ENCODE measurements around the gene AOC1.

AOC1 gene

DNA sequence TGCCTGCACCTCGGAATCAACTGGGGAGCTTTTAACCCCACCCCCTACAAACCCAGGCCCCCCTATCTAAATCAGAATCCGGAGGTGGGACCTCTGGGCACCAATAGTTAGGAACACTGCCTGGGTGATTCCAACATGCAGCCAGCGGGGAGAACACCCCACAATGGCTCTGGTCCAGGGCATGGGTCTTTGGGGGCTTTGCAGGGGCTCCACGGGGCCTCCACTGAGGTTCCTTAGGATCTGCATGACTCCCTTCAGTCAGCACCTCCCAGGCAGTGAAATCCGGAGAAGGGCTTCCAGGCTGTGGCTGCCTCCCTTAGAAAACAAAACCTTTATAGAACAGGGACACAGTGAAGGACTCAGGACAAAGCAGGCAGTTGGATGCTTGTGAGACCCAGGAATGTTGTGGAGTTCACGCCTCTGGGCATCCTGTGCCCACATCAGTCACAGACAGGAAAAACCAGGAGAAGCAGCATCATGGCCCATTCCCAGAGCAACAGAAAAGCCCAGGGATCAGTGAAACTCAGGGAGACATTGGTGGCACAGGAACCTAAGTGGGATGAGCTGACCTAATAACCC is 16.5 kb upstream of the AOC1 start:
- no peak for DNase-seq

DNA sequence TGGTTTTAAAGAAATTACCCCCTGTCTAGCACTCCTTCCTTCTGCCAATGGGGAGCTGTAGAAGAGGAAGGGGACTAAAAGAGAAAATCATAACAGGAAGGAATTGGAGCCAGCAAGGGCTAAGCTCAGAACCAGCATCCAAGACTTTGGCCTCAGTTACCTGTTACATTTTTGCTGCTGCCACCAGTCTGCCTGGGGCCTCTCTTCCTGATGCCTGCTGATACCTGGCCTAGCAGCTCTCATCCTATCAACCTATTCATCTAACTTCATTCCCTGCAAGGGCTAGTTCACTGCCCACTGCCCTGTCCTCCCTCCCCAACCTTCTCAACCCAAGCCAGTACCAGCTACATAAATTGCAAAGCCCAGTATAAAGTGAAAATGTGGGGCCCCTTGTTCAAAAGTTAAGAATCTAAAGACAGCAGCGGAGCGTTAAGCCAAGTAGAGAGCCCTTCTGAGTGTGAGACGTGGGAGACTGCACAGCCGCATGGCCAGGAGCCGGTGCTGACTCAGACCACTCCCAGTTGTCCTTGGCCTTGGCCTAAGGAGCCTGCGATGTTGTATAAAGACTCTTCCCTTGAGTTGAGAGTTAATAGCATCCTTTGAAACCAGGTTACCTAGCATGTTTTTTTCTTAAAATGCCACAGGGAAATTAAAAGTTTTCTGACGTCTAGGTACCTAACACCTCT is 13.2 kb upstream of the AOC1 start:
- DNase-seq = no peak

DNA sequence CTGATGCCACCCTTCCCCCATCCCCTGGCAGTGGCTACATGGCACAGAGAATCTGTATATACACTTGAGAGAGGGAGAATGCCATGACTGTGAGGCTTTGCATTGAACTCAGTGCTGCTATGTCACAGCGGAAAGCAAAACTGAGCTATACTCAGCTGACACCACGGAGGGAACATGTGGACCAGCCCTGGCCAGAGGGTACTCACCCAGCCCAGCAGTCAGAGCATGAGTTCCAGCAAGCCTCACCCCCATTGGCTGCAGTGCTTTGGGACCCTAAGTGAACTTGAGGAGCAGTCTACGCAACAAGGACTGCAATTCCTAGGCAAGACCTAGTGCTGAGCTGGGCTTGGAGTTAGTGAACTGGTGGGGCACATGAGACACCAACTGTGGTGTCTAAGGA is 10.3 kb upstream of the AOC1 start:
- no peak for DNase-seq

GRCh38 chr7:150842716-150843115 is 9.6 kb upstream of the AOC1 start:
- DNase-seq = no peak

DNA sequence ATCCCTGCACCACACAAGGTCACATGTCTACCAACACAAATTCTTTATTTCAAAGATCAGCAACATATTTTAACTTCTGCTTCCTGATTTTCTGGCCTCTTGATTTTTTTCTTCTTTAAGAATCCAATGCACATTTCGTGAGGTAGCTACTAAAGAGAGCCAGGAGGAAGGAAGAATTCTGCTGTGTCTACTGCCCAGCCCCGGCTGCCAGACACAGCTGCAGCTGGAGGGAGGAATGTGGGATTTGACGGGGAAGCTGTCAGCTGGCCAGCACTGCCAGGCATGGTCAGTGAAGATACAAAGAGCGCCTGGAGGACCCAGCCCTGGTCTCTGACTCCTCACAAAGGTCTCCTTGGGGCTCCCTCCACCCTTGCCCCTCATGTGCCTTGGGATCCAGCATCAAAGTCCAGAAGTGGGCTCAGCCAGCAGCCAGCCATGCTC is 6.9 kb upstream of the AOC1 start:
- no peak for DNase-seq

GRCh38 chr7:150846291-150847115 is 5.8 kb upstream of the AOC1 start:
- DNase-seq = no peak

DNA sequence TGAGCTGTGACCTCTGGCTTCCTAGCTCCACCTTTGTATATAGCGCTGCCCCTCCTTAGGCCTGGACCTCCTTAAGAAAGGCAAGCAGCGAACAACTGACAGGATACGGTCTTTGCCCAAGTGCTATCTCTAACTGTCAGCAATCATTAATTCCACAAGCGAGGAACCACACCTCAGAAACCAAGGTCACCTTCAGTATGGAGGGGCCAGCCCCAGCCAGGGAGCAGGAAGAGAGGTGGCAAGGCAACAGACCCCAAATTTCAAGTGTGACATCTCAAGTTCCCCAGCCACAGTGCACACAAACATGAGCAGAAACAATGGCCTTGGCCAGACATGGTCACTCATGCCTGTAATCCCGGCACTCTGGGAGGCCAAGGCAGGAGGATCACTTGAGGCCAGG is 4.8 kb upstream of the AOC1 start:
- no peak for DNase-seq

DNA sequence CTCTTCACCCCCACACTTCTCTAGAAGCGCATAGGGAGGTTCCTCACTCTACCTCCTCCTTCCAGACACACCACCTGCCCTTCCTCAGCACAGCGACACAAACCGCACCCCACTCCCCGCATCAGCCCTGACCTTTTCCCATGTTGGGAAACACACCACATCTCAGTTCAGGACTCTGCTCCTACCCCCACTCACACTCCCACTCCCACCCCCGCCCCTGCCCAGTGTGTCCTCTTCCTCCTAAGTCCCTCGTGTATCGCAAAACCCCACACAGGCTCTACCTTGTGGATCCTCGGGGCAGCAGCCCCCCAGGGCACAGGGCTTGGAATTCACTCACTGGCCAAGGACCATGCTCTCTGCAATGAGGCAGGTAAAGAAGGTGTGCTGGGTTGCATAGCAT is 4.2 kb upstream of the AOC1 start:
- no peak for DNase-seq

DNA sequence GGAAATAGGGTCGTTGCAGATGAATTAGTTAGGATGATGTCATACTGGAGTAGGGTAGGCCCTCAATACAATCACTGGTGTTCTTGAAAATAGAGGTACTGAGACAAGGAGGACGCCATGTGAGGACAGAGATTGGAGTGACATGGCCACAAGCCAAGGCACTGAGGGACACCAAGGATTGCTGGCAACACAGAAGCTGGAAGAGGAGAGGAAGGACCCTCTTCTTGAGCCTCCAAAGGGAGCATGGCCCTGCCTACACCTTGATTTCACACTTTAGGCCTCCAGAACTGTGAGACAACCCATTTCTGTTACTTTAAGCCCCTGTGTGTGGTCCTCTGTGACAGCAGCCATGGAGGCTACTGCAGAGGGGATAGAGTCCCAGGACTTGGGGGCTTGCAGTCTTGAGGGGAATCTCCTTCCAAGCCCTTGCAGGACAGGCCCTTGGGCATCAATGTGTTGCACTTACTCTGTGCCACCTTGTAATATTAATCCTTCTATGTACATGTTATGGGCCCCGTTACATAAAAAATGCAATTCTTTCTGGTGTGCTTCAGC is 3.7 kb upstream of the AOC1 start:
- DNase-seq = no peak

DNA sequence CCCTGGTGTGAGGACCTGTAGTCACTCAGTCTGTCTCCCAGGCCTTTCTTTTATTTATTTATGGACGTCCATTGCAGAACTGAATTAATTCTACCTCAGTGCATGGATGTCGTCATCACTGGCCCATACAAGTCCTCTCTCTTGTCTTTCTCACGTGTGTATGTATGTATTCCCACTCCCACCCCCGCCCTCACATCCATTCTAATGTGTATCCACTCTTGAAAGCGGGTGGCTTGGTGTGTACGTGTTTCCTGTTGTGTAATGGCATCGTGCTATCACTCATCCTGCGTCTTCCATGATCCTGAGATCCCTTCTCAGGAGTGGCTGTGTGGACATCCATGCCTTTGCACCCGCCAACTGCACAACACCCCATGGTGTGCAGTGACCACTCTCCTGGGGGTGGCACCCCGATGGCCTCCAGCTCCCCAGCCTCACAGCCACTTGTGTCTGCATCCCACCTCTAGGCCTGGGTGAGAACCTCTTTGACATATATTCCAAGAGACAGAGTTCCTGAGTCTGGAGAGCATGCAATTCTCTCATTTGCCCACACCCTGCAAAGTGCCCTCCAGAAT is 3.0 kb upstream of the AOC1 start:
- DNase-seq = no peak

- DNase-seq = no peak
Measured at GRCh38 chr7:150850273-150850672, 2.0 kb upstream of the AOC1 start.

- DNase-seq = no peak
Measured at GRCh38 chr7:150851492-150852370, 586 bp upstream of the AOC1 start.

- no peak for DNase-seq
Measured at GRCh38 chr7:150854066-150855000, 2.0 kb downstream of the AOC1 start.

GRCh38 chr7:150855046-150855445 is 2.7 kb downstream of the AOC1 start:
- no peak for DNase-seq

GRCh38 chr7:150855476-150856302 is 3.4 kb downstream of the AOC1 start:
- DNase-seq = no peak

DNA sequence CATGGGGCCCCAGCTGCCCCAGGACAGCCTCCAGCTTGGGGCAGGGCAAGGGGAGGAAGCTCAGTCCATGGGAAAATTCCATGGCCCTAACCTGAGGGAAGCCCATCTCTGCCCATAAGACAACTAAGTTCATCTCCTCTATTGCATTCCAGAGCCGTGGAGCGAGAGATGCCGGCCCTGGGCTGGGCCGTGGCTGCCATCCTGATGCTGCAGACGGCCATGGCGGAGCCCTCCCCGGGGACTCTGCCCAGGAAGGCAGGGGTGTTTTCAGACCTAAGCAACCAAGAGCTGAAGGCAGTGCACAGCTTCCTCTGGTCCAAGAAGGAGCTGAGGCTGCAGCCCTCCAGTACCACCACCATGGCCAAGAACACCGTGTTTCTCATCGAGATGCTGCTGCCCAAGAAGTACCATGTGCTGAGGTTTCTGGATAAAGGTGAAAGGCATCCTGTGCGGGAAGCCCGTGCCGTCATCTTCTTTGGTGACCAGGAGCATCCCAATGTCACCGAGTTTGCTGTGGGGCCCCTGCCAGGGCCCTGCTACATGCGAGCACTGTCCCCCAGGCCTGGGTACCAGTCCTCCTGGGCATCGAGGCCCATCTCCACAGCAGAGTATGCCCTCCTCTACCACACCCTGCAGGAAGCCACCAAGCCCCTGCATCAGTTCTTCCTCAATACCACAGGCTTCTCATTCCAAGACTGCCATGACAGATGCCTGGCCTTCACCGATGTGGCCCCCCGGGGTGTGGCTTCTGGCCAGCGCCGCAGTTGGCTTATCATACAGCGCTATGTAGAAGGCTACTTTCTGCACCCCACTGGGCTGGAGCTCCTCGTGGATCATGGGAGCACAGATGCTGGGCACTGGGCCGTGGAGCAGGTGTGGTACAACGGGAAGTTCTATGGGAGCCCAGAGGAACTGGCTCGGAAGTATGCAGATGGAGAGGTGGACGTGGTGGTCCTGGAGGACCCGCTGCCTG is 4.3 kb downstream of the AOC1 start:
- DNase-seq = no peak

- DNase-seq = no peak
Measured at GRCh38 chr7:150857276-150858055, 5.1 kb downstream of the AOC1 start.
